OCI-LY3 (cell line): ENCODE data around the gene ARL10.

Experiments
- H2AFZ ChIP-seq: fragments of 200-600, 300-600 bp; shearing (Covaris generic); 2 replicates; pipeline ENCODE4 v1.6.0; 2014; ENCODE audit warnings: antibody characterized with exemption, low read depth, low read length
- H3K27ac ChIP-seq: fragments of 200-600, 300-600 bp; sonication (generic); 2 replicates; pipeline ENCODE4 v1.5.1; 2014; ENCODE audit warnings: mild to moderate bottlenecking, low read length, moderate library complexity, mixed read lengths
- H3K27me3 ChIP-seq: fragments of 200-600, 300-600 bp; sonication (generic); 2 replicates; pipeline ENCODE4 v1.6.1; 2014; ENCODE audit warnings: low read depth, low read length, mixed read lengths
- H3K36me3 ChIP-seq: fragments of 200-600, 300-600 bp; sonication (generic); replicated peaks from 2 replicates; pipeline ENCODE3; 2014; ENCODE audit warnings: low read depth, low read length, mixed read lengths
- H3K4me1 ChIP-seq: fragments of 300-600, 200-600 bp; sonication (generic); 2 replicates; pipeline ENCODE4 v1.6.1; 2014; ENCODE audit warnings: low read length, mixed read lengths
- H3K4me2 ChIP-seq: fragments of 200-600, 300-600 bp; sonication (generic); 2 replicates; pipeline ENCODE4 v1.6.1; 2014; ENCODE audit warnings: low read length, mixed read lengths
- H3K4me3 ChIP-seq: fragments of 300-600, 200-600 bp; sonication (generic); 2 replicates; pipeline ENCODE4 v1.5.1; 2014; ENCODE audit warnings: antibody characterized with exemption, mild to moderate bottlenecking, low read length, moderate library complexity
- H3K79me2 ChIP-seq: fragments of 300-600, 200-600 bp; shearing (Covaris generic); 2 replicates; pipeline ENCODE4 v1.6.1; 2014; ENCODE audit warnings: mild to moderate bottlenecking, low read length, mixed read lengths
- H3K9ac ChIP-seq: fragments of 300-600, 200-600 bp; shearing (Covaris generic); 2 replicates; pipeline ENCODE4 v1.6.0; 2014; ENCODE audit warnings: mild to moderate bottlenecking, low read length, moderate library complexity
- H3K9me3 ChIP-seq: fragments of 200-600, 300-600 bp; shearing (Covaris generic); 2 replicates; pipeline ENCODE4 v1.6.1; 2014; ENCODE audit warnings: low read length, mixed read lengths; ENCODE audit not compliant: insufficient read depth
- H4K20me1 ChIP-seq: fragments of 200-600, 300-600 bp; sonication (generic); 2 replicates; pipeline ENCODE4 v1.6.1; 2016; ENCODE audit warnings: low read length, mixed read lengths; ENCODE audit not compliant: insufficient read depth
- EZH2phosphoT487 ChIP-seq: fragments of 200-600 bp; shearing (Covaris generic); IDR thresholded peaks from 2 replicates; pipeline ENCODE4 v1.6.1; 2018; ENCODE audit warnings: antibody characterized with exemption, mixed run types, low read depth
- TF ChIP-seq, protein P1 (sequence below): fragments of 200-600, 300-600 bp; sonication (generic); IDR thresholded peaks from 2 replicates; pipeline ENCODE4 v1.5.1; 2014; ENCODE audit warnings: antibody characterized with exemption, low read length, low read depth

ARL10 gene

DNA sequence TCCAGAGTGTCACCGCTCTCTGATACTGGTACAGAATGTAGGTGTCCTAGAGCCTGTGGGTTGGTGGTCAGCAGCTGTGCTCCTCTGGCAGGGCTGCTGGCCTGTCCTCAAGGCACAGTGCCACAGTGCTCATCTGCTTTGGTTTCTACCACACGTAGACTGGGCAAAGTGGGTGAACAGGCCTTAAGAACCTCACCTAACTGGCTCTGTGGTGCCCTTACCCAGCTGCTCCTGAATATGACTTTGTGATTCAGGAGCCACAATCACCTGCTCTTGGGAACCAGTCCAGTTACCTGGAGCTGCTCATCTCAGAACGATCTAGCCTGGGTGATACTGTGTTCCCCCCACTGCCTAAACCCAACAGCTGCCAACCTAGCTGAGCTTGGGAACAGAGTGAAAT is 16.7 kb downstream of the ARL10 start:
- Histone ChIP-seq H3K27me3 (no peaks in the 10 kb centered on the region), H4K20me1 (no peaks in the 10 kb centered on the region), H3K36me3 (peaks cover 62% of the 10 kb centered on the region), H3K4me2 (no peak overlapping the region), H3K9me3 (no peaks in the 10 kb centered on the region), H2AFZ (no peak overlapping the region), H3K4me1 (peaks cover 16% of the 10 kb centered on the region), H3K79me2 (peaks cover 25% of the 10 kb centered on the region), H3K9ac (no peak overlapping the region), H3K27ac (no peak overlapping the region), H3K4me3 (no peak overlapping the region)
- TF ChIP-seq, protein P1, sequence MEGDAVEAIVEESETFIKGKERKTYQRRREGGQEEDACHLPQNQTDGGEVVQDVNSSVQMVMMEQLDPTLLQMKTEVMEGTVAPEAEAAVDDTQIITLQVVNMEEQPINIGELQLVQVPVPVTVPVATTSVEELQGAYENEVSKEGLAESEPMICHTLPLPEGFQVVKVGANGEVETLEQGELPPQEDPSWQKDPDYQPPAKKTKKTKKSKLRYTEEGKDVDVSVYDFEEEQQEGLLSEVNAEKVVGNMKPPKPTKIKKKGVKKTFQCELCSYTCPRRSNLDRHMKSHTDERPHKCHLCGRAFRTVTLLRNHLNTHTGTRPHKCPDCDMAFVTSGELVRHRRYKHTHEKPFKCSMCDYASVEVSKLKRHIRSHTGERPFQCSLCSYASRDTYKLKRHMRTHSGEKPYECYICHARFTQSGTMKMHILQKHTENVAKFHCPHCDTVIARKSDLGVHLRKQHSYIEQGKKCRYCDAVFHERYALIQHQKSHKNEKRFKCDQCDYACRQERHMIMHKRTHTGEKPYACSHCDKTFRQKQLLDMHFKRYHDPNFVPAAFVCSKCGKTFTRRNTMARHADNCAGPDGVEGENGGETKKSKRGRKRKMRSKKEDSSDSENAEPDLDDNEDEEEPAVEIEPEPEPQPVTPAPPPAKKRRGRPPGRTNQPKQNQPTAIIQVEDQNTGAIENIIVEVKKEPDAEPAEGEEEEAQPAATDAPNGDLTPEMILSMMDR, result no peak
- no peak for TF ChIP-seq EZH2phosphoT487

DNA sequence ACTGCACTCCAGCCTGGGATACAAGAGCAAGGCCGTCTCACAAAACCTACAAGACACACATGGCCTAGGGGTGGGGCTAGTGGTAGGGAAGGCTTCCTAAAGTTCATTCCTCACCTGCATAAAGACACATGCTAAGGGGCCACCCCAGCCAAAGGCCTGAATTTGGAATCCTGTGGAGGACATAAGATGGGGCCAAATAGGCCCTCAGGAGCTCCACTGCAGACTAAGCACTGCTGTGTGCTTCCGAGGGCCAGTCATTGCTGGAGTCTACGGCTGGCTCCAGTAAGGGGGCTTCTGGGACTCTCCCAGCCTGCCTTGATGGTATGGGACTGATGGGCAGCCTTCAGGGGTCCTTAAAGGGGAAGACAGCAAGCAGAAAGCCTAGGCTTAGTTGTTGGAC is 17.4 kb downstream of the ARL10 start:
- Histone ChIP-seq H3K27me3 (no peaks in the 10 kb centered on the region), H3K4me1 (peaks cover 21% of the 10 kb centered on the region), H3K4me2 (no peak overlapping the region), H3K79me2 (peaks cover 32% of the 10 kb centered on the region), H3K36me3 (peaks cover 67% of the 10 kb centered on the region), H2AFZ (no peak overlapping the region), H3K9me3 (no peaks in the 10 kb centered on the region), H3K4me3 (no peak overlapping the region), H3K27ac (no peak overlapping the region), H3K9ac (no peak overlapping the region), H4K20me1 (no peaks in the 10 kb centered on the region)
- TF ChIP-seq, protein P1, result no peak
- TF ChIP-seq EZH2phosphoT487, result no peak

DNA sequence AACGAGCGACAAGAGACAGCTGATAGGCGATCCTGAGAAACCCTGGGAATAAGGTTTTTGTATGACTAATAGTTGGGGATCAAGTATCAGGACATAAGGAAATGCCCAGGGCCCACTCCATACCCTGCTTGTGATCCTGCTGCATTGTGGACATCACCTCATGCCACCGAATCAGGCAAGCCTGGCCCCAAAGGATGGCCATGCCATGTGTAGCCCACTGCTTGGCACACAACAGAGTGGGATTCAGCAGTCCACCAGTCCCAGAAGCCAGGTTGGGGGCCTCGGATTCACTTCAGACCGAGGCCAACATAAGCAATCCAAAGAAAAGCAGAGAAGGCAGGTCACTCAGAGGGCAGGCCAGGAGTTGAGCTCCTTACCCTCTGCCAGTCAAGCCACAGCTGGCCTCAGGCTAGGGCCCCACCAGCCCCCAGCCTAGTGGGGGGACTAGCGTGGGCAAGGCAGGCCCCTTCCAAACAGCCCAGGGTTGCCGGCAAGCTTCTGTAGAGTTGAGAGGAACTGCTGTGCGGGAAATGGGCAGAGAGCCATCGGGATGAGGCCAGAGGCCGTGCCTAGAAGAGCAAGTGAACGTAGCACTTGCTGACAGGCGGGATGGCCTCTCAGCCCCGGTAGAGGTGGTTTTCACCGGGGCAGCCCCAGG is 18.1 kb downstream of the ARL10 start:
- H3K27me3 ChIP-seq, result no peaks in the 10 kb centered on the region
- H3K36me3 ChIP-seq, result peaks cover 68% of the 10 kb centered on the region
- H3K9me3 ChIP-seq, result no peaks in the 10 kb centered on the region
- no peak overlapping the region for H3K27ac ChIP-seq
- H3K4me3 ChIP-seq, result no peak overlapping the region
- H3K9ac ChIP-seq, result no peak overlapping the region
- no peak overlapping the region for H3K4me2 ChIP-seq
- peaks cover 21% of the 10 kb centered on the region for H3K4me1 ChIP-seq
- TF ChIP-seq, protein P1, result no peak
- TF ChIP-seq EZH2phosphoT487, result no peak
- no peaks in the 10 kb centered on the region for H4K20me1 ChIP-seq
- H3K79me2 ChIP-seq, result peaks cover 38% of the 10 kb centered on the region
- no peak overlapping the region for H2AFZ ChIP-seq

DNA sequence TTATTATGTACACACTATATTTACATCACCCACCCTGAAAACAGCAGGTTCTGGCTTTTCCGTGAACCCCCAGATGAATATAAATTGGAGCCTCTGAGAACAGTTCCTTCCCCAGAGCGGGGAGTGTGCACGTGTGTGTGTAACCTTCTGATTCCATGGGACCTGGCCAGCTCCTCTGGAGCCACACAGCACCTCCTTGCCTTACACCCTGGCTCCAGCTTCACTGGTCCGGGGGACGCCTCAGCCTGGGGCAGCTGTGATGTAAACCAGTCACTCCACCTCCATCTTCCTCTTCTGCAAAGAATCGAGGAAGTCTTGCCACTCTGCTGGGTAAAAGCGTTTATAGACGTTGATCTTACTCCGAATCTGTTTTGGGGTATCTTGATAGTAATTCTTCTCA is 18.7 kb downstream of the ARL10 start:
- no peaks in the 10 kb centered on the region for H3K9me3 ChIP-seq
- H3K36me3 ChIP-seq, result peaks cover 66% of the 10 kb centered on the region
- no peak overlapping the region for H3K9ac ChIP-seq
- peaks cover 40% of the 10 kb centered on the region for H3K79me2 ChIP-seq
- H2AFZ ChIP-seq, result no peak overlapping the region
- H4K20me1 ChIP-seq, result no peaks in the 10 kb centered on the region
- no peaks in the 10 kb centered on the region for H3K27me3 ChIP-seq
- peaks cover 21% of the 10 kb centered on the region for H3K4me1 ChIP-seq
- TF ChIP-seq, protein P1, result no peak
- no peak for TF ChIP-seq EZH2phosphoT487
- no peak overlapping the region for H3K27ac ChIP-seq
- no peak overlapping the region for H3K4me3 ChIP-seq
- no peak overlapping the region for H3K4me2 ChIP-seq
